Measurements from ENCODE around the gene CBFA2T2.
A peak's percentile ranks its signal among the peaks of the same experiment; 100 is the strongest.

CBFA2T2 gene

GRCh38 chr20:33664085-33664761, 174.3 kb downstream of the CBFA2T2 start:
- DNase-seq (ENCODE audit: low read depth in 1 of 2, low spot score in 1 of 2): no peak

DNA sequence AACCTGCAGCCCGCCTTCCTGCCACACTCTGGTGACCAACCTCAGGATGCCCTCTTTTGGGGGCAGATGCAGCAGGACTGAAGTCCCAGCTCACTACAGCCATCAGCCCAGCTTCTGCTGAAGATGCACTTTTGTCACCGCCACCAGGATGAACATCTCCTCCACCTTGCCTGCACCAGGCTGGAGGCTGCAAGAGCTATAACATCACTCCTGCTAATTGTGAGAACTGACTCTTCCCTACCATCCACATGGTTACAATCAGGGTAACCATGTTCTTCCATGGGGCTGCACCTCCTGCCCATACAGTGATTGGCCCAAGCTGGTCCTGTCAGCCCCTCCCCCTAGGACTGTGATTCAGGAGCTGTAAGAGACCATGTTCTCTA, 174.9 kb downstream of the CBFA2T2 start:
- DNase-seq (ENCODE audit: low read depth in 1 of 2, low spot score in 1 of 2): no peak

DNA sequence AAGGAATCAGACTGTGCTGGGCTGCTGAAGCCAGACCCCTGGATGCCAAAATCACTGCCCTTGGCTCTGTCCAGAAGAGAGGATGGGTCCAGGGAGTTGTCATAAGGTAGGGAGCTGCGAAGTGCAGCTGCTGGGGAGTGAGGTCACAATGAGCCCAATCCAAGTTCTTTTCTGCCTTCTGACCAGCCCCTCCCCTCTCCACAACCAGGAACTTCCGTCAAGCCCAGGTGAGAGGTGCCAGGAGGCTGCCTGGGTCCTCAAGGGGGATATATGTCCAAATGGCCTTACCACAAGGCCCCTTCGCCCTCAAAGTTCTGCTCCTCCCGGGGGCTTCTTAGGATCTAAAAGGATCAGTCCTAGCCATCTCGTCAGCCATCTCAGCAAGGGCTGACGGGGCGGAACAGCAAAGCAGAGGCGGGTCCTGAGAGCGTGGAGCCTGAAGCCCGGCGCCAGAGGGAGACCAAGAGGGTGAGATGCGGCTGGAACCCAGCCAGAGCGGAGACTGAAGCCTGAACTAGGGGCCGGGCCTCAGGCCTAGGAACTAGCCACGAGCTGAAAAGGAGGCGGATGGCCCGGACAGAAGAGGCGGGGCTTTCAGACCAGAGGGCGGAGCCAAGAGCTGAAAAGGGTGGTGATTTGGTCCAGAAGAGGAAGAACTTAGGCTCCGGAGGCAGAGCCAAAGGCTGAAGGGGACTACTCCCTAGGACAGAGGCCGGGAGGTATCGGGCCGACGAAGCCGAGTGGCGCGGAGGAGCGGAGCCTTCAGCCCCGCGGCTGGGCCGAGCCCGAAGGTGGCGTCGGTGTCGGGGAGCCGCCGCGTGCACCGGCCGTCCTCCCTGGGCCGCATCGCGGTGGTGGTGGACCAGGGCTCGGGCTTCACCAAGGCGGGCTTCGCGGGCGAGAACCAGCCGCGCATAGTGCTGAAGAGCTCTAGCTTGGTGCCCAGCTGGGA, 176.7 kb downstream of the CBFA2T2 start, which contains the start of gene ACTL10:
ACTL10 (plus strand) TSS at position 651 of the 952 bp plus-strand sequence. CDS start 555 bp downstream, outside the sequence.
- DNase-seq (ENCODE audit: low read depth in 1 of 2, low spot score in 1 of 2): peak; percentile 50 to 71

DNA sequence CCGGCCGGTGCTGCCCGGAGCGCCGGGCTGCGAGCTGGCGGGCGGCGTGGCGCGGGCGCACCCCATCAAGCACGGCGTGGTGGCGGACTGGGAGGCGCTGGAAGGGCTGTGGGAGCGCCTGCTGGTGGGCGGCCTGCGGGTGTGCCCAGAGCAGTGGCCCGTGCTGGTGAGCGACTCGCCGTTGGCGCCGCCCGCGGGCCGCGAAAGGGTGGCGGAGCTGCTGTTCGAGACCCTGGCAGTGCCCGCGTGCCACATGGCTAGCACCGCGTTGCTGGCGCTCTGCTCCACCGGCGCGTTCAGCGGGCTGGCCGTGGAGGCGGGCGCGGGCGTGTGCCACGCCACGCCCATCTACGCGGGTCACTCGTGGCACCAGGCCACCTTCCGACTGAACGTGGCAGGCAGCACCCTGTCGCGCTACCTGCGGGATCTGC, 177.4 kb downstream of the CBFA2T2 start:
- peak in 1 of 2 donors; percentile 35 for DNase-seq (ENCODE audit: low read depth in 1 of 2, low spot score in 1 of 2)

DNA sequence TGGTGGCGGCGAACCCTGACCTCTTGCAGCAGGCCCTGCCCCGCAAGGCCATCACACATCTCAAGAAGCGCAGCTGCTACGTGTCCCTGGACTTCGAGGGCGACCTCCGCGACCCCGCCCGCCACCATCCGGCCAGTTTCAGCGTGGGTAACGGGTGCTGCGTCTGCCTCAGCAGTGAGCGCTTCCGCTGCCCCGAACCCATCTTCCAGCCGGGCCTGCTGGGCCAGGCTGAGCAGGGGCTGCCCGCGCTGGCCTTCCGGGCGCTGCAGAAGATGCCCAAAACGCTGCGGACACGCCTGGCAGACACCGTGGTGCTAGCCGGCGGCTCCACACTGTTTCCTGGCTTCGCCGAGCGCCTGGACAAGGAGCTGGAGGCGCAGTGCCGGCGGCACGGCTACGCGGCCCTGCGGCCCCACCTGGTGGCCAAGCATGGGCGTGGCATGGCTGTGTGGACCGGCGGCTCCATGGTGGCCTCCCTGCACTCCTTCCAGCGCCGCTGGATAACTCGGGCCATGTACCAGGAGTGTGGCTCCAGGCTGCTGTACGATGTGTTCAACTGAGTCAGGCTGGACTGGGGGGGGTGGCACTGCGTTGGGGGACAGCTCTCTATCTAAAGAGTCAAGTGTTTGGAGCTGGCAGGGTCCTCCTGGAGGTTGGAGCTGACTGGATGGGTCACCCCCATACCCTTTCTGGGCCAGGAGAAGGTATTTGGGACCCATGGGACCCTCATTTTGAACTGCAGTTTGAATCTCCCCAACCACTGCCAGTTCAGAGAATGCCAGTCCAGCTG, 178.0 kb downstream of the CBFA2T2 start:
- peak; percentile 59 to 67 for DNase-seq (ENCODE audit: low read depth in 1 of 2, low spot score in 1 of 2)

GRCh38 chr20:33668466-33669155, 178.7 kb downstream of the CBFA2T2 start:
- no peak for DNase-seq (ENCODE audit: low read depth in 1 of 2, low spot score in 1 of 2)

DNA sequence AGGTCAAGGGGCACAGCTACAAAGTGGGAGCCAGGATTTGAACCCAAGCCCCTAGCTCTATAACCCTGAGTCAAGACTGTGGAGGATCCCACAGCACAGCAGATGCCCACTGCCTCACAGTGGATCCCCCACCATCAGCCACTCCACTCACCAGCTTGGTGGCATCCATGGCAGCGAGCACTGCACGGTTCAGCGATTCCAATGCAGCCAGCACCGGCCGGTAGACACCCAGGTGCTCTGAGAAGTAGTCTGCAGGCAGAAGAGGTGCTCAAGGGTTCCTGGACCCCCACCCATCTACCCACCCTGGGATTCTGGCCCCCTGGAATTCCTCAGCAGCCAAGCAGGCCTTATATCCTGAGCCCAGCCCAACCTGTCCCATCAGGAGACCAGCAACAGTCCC, 179.3 kb downstream of the CBFA2T2 start:
- DNase-seq (ENCODE audit: low read depth in 1 of 2, low spot score in 1 of 2): no peak

- no peak for DNase-seq (ENCODE audit: low read depth in 1 of 2, low spot score in 1 of 2)
Measured at GRCh38 chr20:33669873-33670640, 180.2 kb downstream of the CBFA2T2 start.

DNA sequence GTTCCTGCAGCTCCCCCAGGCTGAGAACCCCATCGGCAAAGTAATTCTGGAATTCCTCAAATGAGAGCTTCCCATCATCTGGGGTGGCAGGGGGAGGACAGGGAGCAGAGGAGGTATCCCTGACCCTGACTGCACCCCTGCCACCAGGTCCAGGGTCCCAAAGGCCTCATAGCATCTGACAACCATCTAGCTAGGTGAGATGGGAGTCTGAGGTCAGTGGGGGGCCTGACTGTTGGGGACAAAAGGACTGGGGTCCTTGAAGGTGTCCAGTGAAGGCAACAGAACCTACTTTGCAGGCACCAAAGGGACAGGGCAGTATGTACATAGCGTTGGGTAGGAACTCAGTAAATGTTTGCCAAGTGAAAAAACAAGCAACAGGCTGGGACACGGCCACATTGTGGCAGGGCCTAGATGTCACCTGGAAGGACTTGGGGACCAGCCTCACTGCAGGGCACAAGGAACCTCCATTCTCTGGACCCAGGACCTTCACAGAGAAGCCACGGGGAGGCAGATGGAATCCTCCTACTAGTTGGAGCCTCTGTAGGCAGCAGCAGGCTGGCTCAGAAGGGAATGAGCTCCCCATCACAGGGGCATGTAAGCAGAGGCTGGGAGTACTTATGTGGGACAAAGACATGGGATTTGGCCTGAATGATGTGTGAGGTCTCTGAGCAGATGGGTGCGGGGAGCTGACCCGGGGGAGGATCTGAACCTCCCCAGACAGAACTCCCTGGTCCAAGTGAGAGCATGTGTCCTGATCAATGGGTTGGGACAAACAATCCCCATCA, 181.0 kb downstream of the CBFA2T2 start:
- DNase-seq (ENCODE audit: low read depth in 1 of 2, low spot score in 1 of 2): no peak

- no peak for DNase-seq (ENCODE audit: low read depth in 1 of 2, low spot score in 1 of 2)
Measured at GRCh38 chr20:33671573-33672288, 181.8 kb downstream of the CBFA2T2 start.

DNA sequence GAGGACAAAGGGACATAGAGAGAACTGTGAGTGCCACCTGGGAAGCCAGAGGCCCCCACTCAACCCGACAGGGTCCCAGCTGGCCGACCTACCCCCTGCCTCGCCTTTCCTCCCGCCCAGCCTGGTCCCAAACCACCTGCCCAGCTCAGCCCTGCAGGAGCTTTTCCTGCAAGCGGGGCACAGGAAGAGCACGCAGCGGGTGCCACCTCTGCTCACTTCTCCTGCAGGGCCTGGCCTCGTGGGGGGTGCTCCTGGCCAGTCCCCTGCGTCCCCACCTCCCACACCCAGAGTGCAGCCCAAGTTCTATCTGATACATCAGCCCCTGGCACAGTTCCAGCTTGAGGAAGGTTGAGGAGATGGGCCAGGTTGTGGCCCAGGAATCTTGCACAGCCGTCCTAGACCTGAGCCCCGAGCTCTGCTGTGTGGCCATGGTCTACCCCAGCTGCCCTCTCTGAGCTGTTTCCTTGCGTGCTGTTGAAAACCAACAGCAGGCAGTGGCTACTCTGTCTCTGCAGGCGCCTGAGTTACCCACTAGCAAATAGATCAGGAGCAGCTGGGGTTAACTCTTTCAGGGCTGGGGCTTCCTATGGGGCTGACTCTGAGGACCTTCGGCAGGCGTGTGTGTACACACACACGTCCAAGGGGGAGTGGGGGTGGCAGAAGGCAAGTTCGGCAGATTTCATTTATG, 182.7 kb downstream of the CBFA2T2 start:
- DNase-seq (ENCODE audit: low read depth in 1 of 2, low spot score in 1 of 2): no peak

- no peak for DNase-seq (ENCODE audit: low read depth in 1 of 2, low spot score in 1 of 2)
Measured at GRCh38 chr20:33673114-33673409, 183.2 kb downstream of the CBFA2T2 start.

GRCh38 chr20:33673410-33674293, 183.8 kb downstream of the CBFA2T2 start:
- DNase-seq (ENCODE audit: low read depth in 1 of 2, low spot score in 1 of 2): no peak

GRCh38 chr20:33674294-33675135, 184.6 kb downstream of the CBFA2T2 start, which contains the start of gene NECAB3:
TSS of gene NECAB3 (minus strand) at chr20:33674428. CDS start at chr20:33674352, 76 bp downstream.
- peak in 1 of 2 donors; percentile 63 for DNase-seq (ENCODE audit: low read depth in 1 of 2, low spot score in 1 of 2)

DNA sequence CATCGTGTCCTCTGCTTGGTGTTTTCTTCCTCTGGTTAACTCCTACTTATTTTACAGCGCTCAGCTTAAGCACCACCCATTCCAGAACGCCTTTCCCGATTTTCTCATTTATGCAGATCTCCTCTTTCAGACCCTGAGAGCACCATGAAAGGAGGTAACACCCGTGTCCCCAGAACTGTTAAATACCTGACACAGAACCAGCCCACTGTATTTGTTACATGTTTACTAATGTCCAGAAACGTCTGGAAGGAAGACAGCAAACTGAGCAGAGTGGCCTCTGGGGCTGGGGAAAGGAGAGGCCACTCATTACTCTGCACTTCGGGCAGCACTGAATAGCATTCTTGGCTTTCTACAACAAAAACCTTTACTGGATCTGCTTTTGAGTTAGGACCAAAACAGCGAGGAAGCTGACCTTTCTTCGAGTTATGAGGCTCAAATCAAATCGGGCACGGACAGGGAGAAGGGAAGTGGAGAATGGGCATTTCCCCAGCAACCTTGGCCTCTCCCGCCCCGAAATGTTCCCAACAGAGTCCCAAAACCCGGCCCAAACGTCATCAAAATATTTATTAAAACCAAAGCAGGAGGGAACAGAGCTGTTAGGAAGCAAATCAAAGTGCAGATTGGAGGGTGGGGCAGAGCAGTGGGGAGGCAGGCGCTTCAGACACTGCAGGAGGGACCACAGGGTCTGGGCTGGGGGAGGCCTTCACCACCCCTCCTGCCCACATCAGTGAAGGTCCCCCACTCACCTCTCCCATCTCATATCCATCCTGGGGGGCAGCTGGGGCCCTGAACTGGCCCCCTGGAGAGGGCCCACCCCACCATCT, 185.5 kb downstream of the CBFA2T2 start:
- no peak for DNase-seq (ENCODE audit: low read depth in 1 of 2, low spot score in 1 of 2)
